Measurements from ENCODE around the gene SEMA5A.

Gene SEMA5A

GRCh38 chr5:9218358-9218757 lies 327.5 kb downstream of the SEMA5A start:
- DNase-seq (ENCODE audit: low read depth in 2 of 2) = no peak

GRCh38 chr5:9212605-9213004 lies 333.3 kb downstream of the SEMA5A start:
- DNase-seq (ENCODE audit: low read depth in 2 of 2) = no peak

GRCh38 chr5:9209846-9210492 lies 335.9 kb downstream of the SEMA5A start:
- no peak for DNase-seq (ENCODE audit: low read depth in 2 of 2)

GRCh38 chr5:9207817-9208418 lies 338.0 kb downstream of the SEMA5A start:
- DNase-seq (ENCODE audit: low read depth in 2 of 2) = no peak

GRCh38 chr5:9202636-9203035 lies 343.2 kb downstream of the SEMA5A start:
- no peak for DNase-seq (ENCODE audit: low read depth in 2 of 2)

GRCh38 chr5:9201761-9202160 lies 344.1 kb downstream of the SEMA5A start:
- no peak for DNase-seq (ENCODE audit: low read depth in 2 of 2)

- no peak for DNase-seq (ENCODE audit: low read depth in 2 of 2)
Observed at GRCh38 chr5:9201011-9201410, 344.9 kb downstream of the SEMA5A start.

- no peak for DNase-seq (ENCODE audit: low read depth in 2 of 2)
Observed at GRCh38 chr5:9198394-9198793, 347.5 kb downstream of the SEMA5A start.

GRCh38 chr5:9197881-9198260 lies 348.0 kb downstream of the SEMA5A start:
- no peak for DNase-seq (ENCODE audit: low read depth in 2 of 2)

- DNase-seq (ENCODE audit: low read depth in 2 of 2) = no peak
Observed at GRCh38 chr5:9196403-9197227, 349.3 kb downstream of the SEMA5A start.

- no peak for DNase-seq (ENCODE audit: low read depth in 2 of 2)
Observed at GRCh38 chr5:9194509-9194908, 351.4 kb downstream of the SEMA5A start.

GRCh38 chr5:9192266-9192665 lies 353.6 kb downstream of the SEMA5A start:
- DNase-seq (ENCODE audit: low read depth in 2 of 2) = no peak

GRCh38 chr5:9189681-9190080 lies 356.2 kb downstream of the SEMA5A start:
- no peak for DNase-seq (ENCODE audit: low read depth in 2 of 2)

- no peak for DNase-seq (ENCODE audit: low read depth in 2 of 2)
Observed at GRCh38 chr5:9188956-9189355, 356.9 kb downstream of the SEMA5A start.

GRCh38 chr5:9188131-9188530 lies 357.7 kb downstream of the SEMA5A start:
- DNase-seq (ENCODE audit: low read depth in 2 of 2) = no peak

GRCh38 chr5:9187614-9188013 lies 358.3 kb downstream of the SEMA5A start:
- no peak for DNase-seq (ENCODE audit: low read depth in 2 of 2)

GRCh38 chr5:9186069-9186468 lies 359.8 kb downstream of the SEMA5A start:
- DNase-seq (ENCODE audit: low read depth in 2 of 2) = no peak

- DNase-seq (ENCODE audit: low read depth in 2 of 2) = no peak
Observed at GRCh38 chr5:9183992-9184391, 361.9 kb downstream of the SEMA5A start.

- no peak for DNase-seq (ENCODE audit: low read depth in 2 of 2)
Observed at GRCh38 chr5:9182899-9183695, 362.8 kb downstream of the SEMA5A start.

GRCh38 chr5:9176641-9177040 lies 369.2 kb downstream of the SEMA5A start:
- DNase-seq (ENCODE audit: low read depth in 2 of 2) = no peak

GRCh38 chr5:9174446-9174845 lies 371.4 kb downstream of the SEMA5A start:
- no peak for DNase-seq (ENCODE audit: low read depth in 2 of 2)
